ENCODE measurements around the gene UBR3. TPM values are rescaled to one million over a fixed set of nuclear protein-coding genes. Genes with fewer than 3 reads are reported as not detected.
"Not testable (repeated sequence)": the region's sequence is repeated elsewhere in the genome, so short reads cannot be mapped to it uniquely, and the experiment has no call there.

Gene UBR3
- total and polyA plus RNA-seq, 4 experiments from 2014 or later: 4.3 to 43.5 (median 27.6) TPM

- no peaks in the 10 kb centered on the region for H3K36me3 Mint-ChIP-seq
- POLR2A ChIA-PET (ENCODE audit: partially characterized antibody): no interaction called here
- no peaks in the 10 kb centered on the region for H3K4me1 ChIP-seq (ENCODE audit: insufficient read depth, low read length)
- H3K9me3 Mint-ChIP-seq: peaks cover 0 to 9% (median 3%) of the 10 kb centered on the region in 8 donors
- no peak overlapping the region for H3K27ac Mint-ChIP-seq
- H3K4me3 Mint-ChIP-seq: no peak overlapping the region
- no peaks in the 10 kb centered on the region for H3K9me3 ChIP-seq (ENCODE audit: control insufficient read depth in 1 of 2, low read length in 2 of 2)
- CTCF ChIA-PET (ENCODE audit: partially characterized antibody): no interaction called here
- peaks cover 0 to 2% of the 10 kb centered on the region in 2 donors for H3K27me3 Mint-ChIP-seq
- no peaks in the 10 kb centered on the region for H3K4me1 Mint-ChIP-seq
- H3K36me3 ChIP-seq (ENCODE audit: insufficient read depth, low read length): no peaks in the 10 kb centered on the region
- intact Hi-C loops (cut with micrococcal nuclease): no loop called here
- no peak overlapping the region for H3K27ac ChIP-seq (ENCODE audit: low read depth, low read length)
- no peaks in the 10 kb centered on the region for H3K27me3 ChIP-seq (ENCODE audit: insufficient read depth, low read length)
- H3K4me3 ChIP-seq (ENCODE audit: low read length in 2 of 2): no peak overlapping the region
- no peak for DNase-seq
These were observed 271.5 kb downstream of the UBR3 start for GRCh38 chr2:170098626-170099312.

GRCh38 chr2:170101789-170102188, 274.5 kb downstream of the UBR3 start:
- H3K4me1 ChIP-seq (ENCODE audit: insufficient read depth, low read length): no peaks in the 10 kb centered on the region
- peaks cover 0 to 3% (median 0%) of the 10 kb centered on the region in 8 donors for H3K9me3 Mint-ChIP-seq
- no peaks in the 10 kb centered on the region for H3K36me3 Mint-ChIP-seq
- H3K36me3 ChIP-seq (ENCODE audit: insufficient read depth, low read length): no peaks in the 10 kb centered on the region
- H3K4me3 ChIP-seq (ENCODE audit: low read length in 2 of 2): no peak overlapping the region
- POLR2A ChIA-PET (ENCODE audit: partially characterized antibody): no interaction called here
- H3K4me1 Mint-ChIP-seq: no peaks in the 10 kb centered on the region
- CTCF ChIA-PET (ENCODE audit: partially characterized antibody): no interaction called here
- no peak overlapping the region for H3K27ac Mint-ChIP-seq
- no peak for DNase-seq
- H3K27me3 Mint-ChIP-seq: peaks cover 4 to 5% of the 10 kb centered on the region in 2 donors
- no peak overlapping the region for H3K4me3 Mint-ChIP-seq
- intact Hi-C loops (cut with micrococcal nuclease): no loop called here
- H3K27ac ChIP-seq (ENCODE audit: low read depth, low read length): no peak overlapping the region
- no peaks in the 10 kb centered on the region for H3K27me3 ChIP-seq (ENCODE audit: insufficient read depth, low read length)
- H3K9me3 ChIP-seq (ENCODE audit: control insufficient read depth in 1 of 2, low read length in 2 of 2): no peaks in the 10 kb centered on the region

GRCh38 chr2:170106102-170106840, 279.0 kb downstream of the UBR3 start:
- no peak for DNase-seq
- Mint-ChIP-seq H3K27ac (peak overlapping the region in 1 of 7 donors; percentile 2), H3K27me3 (peaks cover 4 to 5% of the 10 kb centered on the region in 2 donors), H3K4me1 (no peaks in the 10 kb centered on the region), H3K9me3 (no peaks in the 10 kb centered on the region), H3K36me3 (no peaks in the 10 kb centered on the region), H3K4me3 (no peak overlapping the region)
- H3K27ac ChIP-seq (ENCODE audit: low read depth, low read length): no peak overlapping the region
- intact Hi-C loops (cut with micrococcal nuclease): no loop called here
- ChIA-PET CTCF (ENCODE audit: partially characterized antibody) (no interaction called here), POLR2A (ENCODE audit: partially characterized antibody) (no interaction called here)
- no peaks in the 10 kb centered on the region for H3K4me1 ChIP-seq (ENCODE audit: insufficient read depth, low read length)
- no peaks in the 10 kb centered on the region for H3K27me3 ChIP-seq (ENCODE audit: insufficient read depth, low read length)
- H3K36me3 ChIP-seq (ENCODE audit: insufficient read depth, low read length): no peaks in the 10 kb centered on the region
- no peak overlapping the region for H3K4me3 ChIP-seq (ENCODE audit: low read length in 2 of 2)
- H3K9me3 ChIP-seq (ENCODE audit: control insufficient read depth in 1 of 2, low read length in 2 of 2): no peaks in the 10 kb centered on the region

GRCh38 chr2:170113168-170113894, 286.1 kb downstream of the UBR3 start:
- no peaks in the 10 kb centered on the region for H3K36me3 Mint-ChIP-seq
- Histone ChIP-seq H3K27me3 (ENCODE audit: insufficient read depth, low read length) (no peaks in the 10 kb centered on the region), H3K9me3 (ENCODE audit: control insufficient read depth in 1 of 2, low read length in 2 of 2) (no peaks in the 10 kb centered on the region), H3K27ac (ENCODE audit: low read depth, low read length) (no peak overlapping the region), H3K4me3 (ENCODE audit: low read length in 2 of 2) (no peak overlapping the region), H3K36me3 (ENCODE audit: insufficient read depth, low read length) (no peaks in the 10 kb centered on the region), H3K4me1 (ENCODE audit: insufficient read depth, low read length) (no peaks in the 10 kb centered on the region)
- ChIA-PET POLR2A (ENCODE audit: partially characterized antibody) (no interaction called here), CTCF (ENCODE audit: partially characterized antibody) (no interaction called here)
- H3K4me3 Mint-ChIP-seq: no peak overlapping the region
- intact Hi-C loops (cut with micrococcal nuclease): no loop called here
- no peak for DNase-seq
- no peaks in the 10 kb centered on the region for H3K4me1 Mint-ChIP-seq
- H3K27me3 Mint-ChIP-seq: peaks cover 0 to 7% of the 10 kb centered on the region in 2 donors
- no peak overlapping the region for H3K27ac Mint-ChIP-seq
- peaks cover 0 to 8% (median 3%) of the 10 kb centered on the region in 8 donors for H3K9me3 Mint-ChIP-seq

- POLR2A ChIA-PET (ENCODE audit: partially characterized antibody): no interaction called here
- Mint-ChIP-seq H3K4me3 (no peak overlapping the region), H3K27ac (no peak overlapping the region), H3K4me1 (no peaks in the 10 kb centered on the region), H3K9me3 (peaks cover 0 to 8% (median 4%) of the 10 kb centered on the region in 8 donors), H3K27me3 (peaks cover 1 to 7% of the 10 kb centered on the region in 2 donors), H3K36me3 (no peaks in the 10 kb centered on the region)
- CTCF ChIA-PET (ENCODE audit: partially characterized antibody): no interaction called here
- Histone ChIP-seq H3K4me3 (ENCODE audit: low read length in 2 of 2) (no peak overlapping the region), H3K4me1 (ENCODE audit: insufficient read depth, low read length) (no peaks in the 10 kb centered on the region), H3K27me3 (ENCODE audit: insufficient read depth, low read length) (no peaks in the 10 kb centered on the region), H3K36me3 (ENCODE audit: insufficient read depth, low read length) (no peaks in the 10 kb centered on the region), H3K27ac (ENCODE audit: low read depth, low read length) (no peak overlapping the region), H3K9me3 (ENCODE audit: control insufficient read depth in 1 of 2, low read length in 2 of 2) (no peaks in the 10 kb centered on the region)
- intact Hi-C loops (cut with micrococcal nuclease): no loop called here
- no peak for DNase-seq
These were observed 288.4 kb downstream of the UBR3 start for GRCh38 chr2:170115501-170116229.

- no peaks in the 10 kb centered on the region for H3K36me3 ChIP-seq (ENCODE audit: insufficient read depth, low read length)
- H3K9me3 Mint-ChIP-seq: peaks cover 0 to 8% (median 3%) of the 10 kb centered on the region in 8 donors
- H3K36me3 Mint-ChIP-seq: no peaks in the 10 kb centered on the region
- no peaks in the 10 kb centered on the region for H3K4me1 ChIP-seq (ENCODE audit: insufficient read depth, low read length)
- H3K4me1 Mint-ChIP-seq: no peaks in the 10 kb centered on the region
- CTCF ChIA-PET (ENCODE audit: partially characterized antibody): no interaction called here
- no peak overlapping the region for H3K4me3 ChIP-seq (ENCODE audit: low read length in 2 of 2)
- H3K27ac Mint-ChIP-seq: no peak overlapping the region
- POLR2A ChIA-PET (ENCODE audit: partially characterized antibody): no interaction called here
- intact Hi-C loops (cut with micrococcal nuclease): no loop called here
- DNase-seq: no peak
- no peak overlapping the region for H3K27ac ChIP-seq (ENCODE audit: low read depth, low read length)
- no peaks in the 10 kb centered on the region for H3K9me3 ChIP-seq (ENCODE audit: control insufficient read depth in 1 of 2, low read length in 2 of 2)
- peaks cover 1 to 10% of the 10 kb centered on the region in 2 donors for H3K27me3 Mint-ChIP-seq
- no peaks in the 10 kb centered on the region for H3K27me3 ChIP-seq (ENCODE audit: insufficient read depth, low read length)
- H3K4me3 Mint-ChIP-seq: no peak overlapping the region
These were observed 291.4 kb downstream of the UBR3 start for GRCh38 chr2:170118641-170119040.

GRCh38 chr2:170119326-170119725, 292.1 kb downstream of the UBR3 start:
- H3K4me3 Mint-ChIP-seq; H3K36me3 Mint-ChIP-seq; H3K9me3 Mint-ChIP-seq; H3K27me3 Mint-ChIP-seq; H3K27ac Mint-ChIP-seq; intact Hi-C loops (cut with micrococcal nuclease); POLR2A ChIA-PET (ENCODE audit: partially characterized antibody); H3K9me3 ChIP-seq (ENCODE audit: control insufficient read depth in 1 of 2, low read length in 2 of 2); DNase-seq; H3K27me3 ChIP-seq (ENCODE audit: insufficient read depth, low read length); H3K4me1 ChIP-seq (ENCODE audit: insufficient read depth, low read length); H3K4me1 Mint-ChIP-seq; H3K4me3 ChIP-seq (ENCODE audit: low read length in 2 of 2); H3K36me3 ChIP-seq (ENCODE audit: insufficient read depth, low read length); CTCF ChIA-PET (ENCODE audit: partially characterized antibody); H3K27ac ChIP-seq (ENCODE audit: low read depth, low read length): not testable (repeated sequence)

Data from CD4-positive, alpha-beta memory T cell (primary cell).